Activated B cell treated with CpG ODN at 0.5 μM for 24 hours (primary cell): Measurements from ENCODE around the gene PLAC8. TPM values are rescaled to one million over a fixed set of nuclear protein-coding genes. Genes with fewer than 3 reads are reported as not detected.

Experiments
- ATAC-seq: fragments of 200-7000 bp; cut with Tn5 transposase; one replicate; pipeline ENCODE4 v1.10.0; 2021; ENCODE audit warnings: low read depth, mild to moderate bottlenecking, moderate library complexity
- CTCF ChIA-PET: fragments of 350-600 bp; sonication (Branson Sonifier 250); formaldehyde crosslinking; loops from one replicate; lab custom pipeline; 2021; ENCODE audit warnings: antibody characterized with exemption; lab: Charles Lee
- POLR2A ChIA-PET: fragments of 350-600 bp; sonication (Branson Sonifier 250); formaldehyde crosslinking; loops from one replicate; lab custom pipeline; 2021; ENCODE audit warnings: antibody characterized with exemption; lab: Charles Lee
- DNase-seq: peaks from one replicate; pipeline ENCODE4 v3.0.0; 2022
- H3K27ac Mint-ChIP-seq: one replicate; pipeline ENCODE4 v1.8.0; 2020; ENCODE audit warnings: mixed read lengths
- H3K27me3 Mint-ChIP-seq: one replicate; pipeline ENCODE4 v1.8.0; 2021; ENCODE audit warnings: mixed read lengths
- H3K36me3 Mint-ChIP-seq: one replicate; pipeline ENCODE4 v1.8.0; 2021; ENCODE audit warnings: low read depth, mixed read lengths
- H3K4me1 Mint-ChIP-seq: one replicate; pipeline ENCODE4 v1.8.0; 2021; ENCODE audit warnings: mixed read lengths
- H3K4me3 Mint-ChIP-seq: one replicate; pipeline ENCODE4 v1.8.0; 2020; ENCODE audit warnings: mild to moderate bottlenecking, mixed read lengths
- H3K9me3 Mint-ChIP-seq: one replicate; pipeline ENCODE4 v1.8.0; 2020; ENCODE audit warnings: mixed read lengths
- CTCF ChIP-seq: fragments of 200-600 bp; IDR thresholded peaks from one replicate; pipeline ENCODE4 v1.8.0; 2022; ENCODE audit warnings: antibody characterized with exemption, mild to moderate bottlenecking
- intact Hi-C: fragments of 100-400 bp; cut with micrococcal nuclease; formaldehyde crosslinking; loops from one replicate; pipeline ENCODE4 v1.15.1; 2024
- total RNA-seq: library from RNA; stranded (reverse); gene quantifications from 2 replicates; pipeline ENCODE4 v1.2.3, GENCODE V29; 2022

The PLAC8 gene
- total RNA-seq, 1 donor from 2014 or later: 142 TPM

GRCh38 chr4:83124111-83124780, 9.7 kb upstream of the PLAC8 start:
- DNase-seq: no peak
- CTCF ChIA-PET: interaction anchor here (0.9 to 1.6 kb wide), 6 partner anchors 10 to 50 kb away, joined by 4 to 7 read pairs (median 6); partner anchors contain the start of gene PLAC8
- peak overlapping the region; percentile 56 for H3K4me3 Mint-ChIP-seq

GRCh38 chr4:83121246-83121645, 6.7 kb upstream of the PLAC8 start:
- DNase-seq (no peak), ATAC-seq (no peak)
- no peaks in the 10 kb centered on the region for H3K27me3 Mint-ChIP-seq
- no peak for TF ChIP-seq CTCF
- H3K4me3 Mint-ChIP-seq: no peak overlapping the region
- peaks cover 33% of the 10 kb centered on the region for H3K4me1 Mint-ChIP-seq
- H3K9me3 Mint-ChIP-seq: no peaks in the 10 kb centered on the region
- H3K36me3 Mint-ChIP-seq: no peaks in the 10 kb centered on the region
- H3K27ac Mint-ChIP-seq: no peak overlapping the region
- ChIA-PET CTCF (interaction anchor here (0.5 kb wide), 1 partner anchor 47 kb away, joined by 3 read pairs; no protein-coding TSS in a partner anchor), POLR2A (interaction anchor here (1.1 kb wide), 1 partner anchor 9 kb away, joined by 4 read pairs; no protein-coding TSS in a partner anchor)
- intact Hi-C loops: no loop called here

More at GRCh38 chr4:83124111-83124780, 9.7 kb upstream of the PLAC8 start:
- ATAC-seq: peak; percentile 93
- Mint-ChIP-seq H3K4me1 (peaks cover 47% of the 10 kb centered on the region), H3K36me3 (no peaks in the 10 kb centered on the region), H3K27ac (peak overlapping the region; percentile 81), H3K27me3 (no peaks in the 10 kb centered on the region), H3K9me3 (no peaks in the 10 kb centered on the region)
- intact Hi-C loops: loop anchor here (1.0 to 2.0 kb wide), 3 partner anchors 8 to 15 kb away; partner anchors contain the start of gene PLAC8
- POLR2A ChIA-PET: interaction anchor here (0.5 to 4.3 kb wide), 8 partner anchors 12 to 94 kb away, joined by 3 to 63 read pairs (median 5); partner anchors contain the start of genes COPS4 and PLAC8
- TF ChIP-seq CTCF: no peak

- Mint-ChIP-seq H3K4me1 (peaks cover 32% of the 10 kb centered on the region), H3K9me3 (no peaks in the 10 kb centered on the region), H3K36me3 (peaks cover 3% of the 10 kb centered on the region), H3K27ac (no peak overlapping the region), H3K4me3 (no peak overlapping the region), H3K27me3 (no peaks in the 10 kb centered on the region)
- POLR2A ChIA-PET: interaction anchor here (0.7 to 1.0 kb wide), 3 partner anchors 27 to 138 kb away, joined by 3 to 7 read pairs (median 4); no protein-coding TSS in a partner anchor
- ATAC-seq: no peak
- TF ChIP-seq CTCF: no peak
- intact Hi-C loops: loop anchor here (10.0 kb wide), 1 partner anchor 1624 kb away; no protein-coding TSS in a partner anchor
- no peak for DNase-seq
- CTCF ChIA-PET: interaction anchor here (1.0 kb wide), 1 partner anchor 9 kb away, joined by 3 read pairs; no protein-coding TSS in a partner anchor
Observed at GRCh38 chr4:83118869-83119268, 4.3 kb upstream of the PLAC8 start.

GRCh38 chr4:83115656-83116285, 1.2 kb upstream of the PLAC8 start:
- DNase-seq: no peak
- peak overlapping the region; percentile 99 for H3K27ac Mint-ChIP-seq
- TF ChIP-seq CTCF: no peak
- no peaks in the 10 kb centered on the region for H3K27me3 Mint-ChIP-seq
- ChIA-PET POLR2A (interaction anchor here (1.0 to 6.1 kb wide), 3 partner anchors 9 to 135 kb away, joined by 3 to 63 read pairs (median 13); no protein-coding TSS in a partner anchor), CTCF (interaction anchor here (0.6 to 1.6 kb wide), 4 partner anchors 41 to 168 kb away, joined by 3 to 5 read pairs (median 3); no protein-coding TSS in a partner anchor)
- no peak for ATAC-seq
- no peaks in the 10 kb centered on the region for H3K9me3 Mint-ChIP-seq
- peaks cover 44% of the 10 kb centered on the region for H3K4me1 Mint-ChIP-seq
- H3K4me3 Mint-ChIP-seq: peak overlapping the region; percentile 93
- H3K36me3 Mint-ChIP-seq: peaks cover 13% of the 10 kb centered on the region
- intact Hi-C loops: loop anchor here (2.0 to 10.0 kb wide), 2 partner anchors 23 to 1621 kb away; no protein-coding TSS in a partner anchor
